HG02678 (cell line): ENCODE measurements around the gene SPNS2.

Experiments used
- ATAC-seq: cut with Tn5 transposase; IDR thresholded peaks from one replicate; pipeline ENCODE4 v1.9.1; 2021; ENCODE audit warnings: mild to moderate bottlenecking, moderate library complexity; ENCODE audit not compliant: unreplicated experiment

The SPNS2 gene

GRCh38 chr17:4479982-4480751 lies 18.5 kb upstream of the SPNS2 start:
- ATAC-seq = no peak

- no peak for ATAC-seq
Observed at GRCh38 chr17:4480929-4481898, 17.5 kb upstream of the SPNS2 start.

GRCh38 chr17:4482338-4483011 lies 16.2 kb upstream of the SPNS2 start:
- ATAC-seq = no peak

GRCh38 chr17:4483012-4483840 lies 15.5 kb upstream of the SPNS2 start:
- no peak for ATAC-seq

- no peak for ATAC-seq
Observed at GRCh38 chr17:4485676-4486646, 12.7 kb upstream of the SPNS2 start.

- ATAC-seq = no peak
Observed at GRCh38 chr17:4487296-4487695, 11.4 kb upstream of the SPNS2 start.

GRCh38 chr17:4487820-4488716 lies 10.6 kb upstream of the SPNS2 start:
- no peak for ATAC-seq

GRCh38 chr17:4488989-4489595 lies 9.6 kb upstream of the SPNS2 start:
- no peak for ATAC-seq

GRCh38 chr17:4490109-4490591 lies 8.5 kb upstream of the SPNS2 start:
- ATAC-seq = no peak

- ATAC-seq = no peak
Observed at GRCh38 chr17:4490637-4491061, 8.0 kb upstream of the SPNS2 start.

GRCh38 chr17:4492721-4493561 lies 5.7 kb upstream of the SPNS2 start:
- ATAC-seq = no peak

GRCh38 chr17:4497101-4497824 lies 1.4 kb upstream of the SPNS2 start:
- no peak for ATAC-seq

- no peak for ATAC-seq
Observed at GRCh38 chr17:4499431-4500190, 930 bp downstream of the SPNS2 start.

GRCh38 chr17:4500191-4500571 lies 1.5 kb downstream of the SPNS2 start:
- no peak for ATAC-seq

- no peak for ATAC-seq
Observed at GRCh38 chr17:4501295-4501949, 2.7 kb downstream of the SPNS2 start.
